ENCODE measurements around the gene SSNA1. TPM values are rescaled to one million over a fixed set of nuclear protein-coding genes. Genes with fewer than 3 reads are reported as not detected.

The SSNA1 gene
- total RNA-seq, 5 donors from 2014 or later (not counting 1 experiment from before 2014, with no cell fraction given) = 37.0 to 71.6 (median 64.0) TPM

DNA sequence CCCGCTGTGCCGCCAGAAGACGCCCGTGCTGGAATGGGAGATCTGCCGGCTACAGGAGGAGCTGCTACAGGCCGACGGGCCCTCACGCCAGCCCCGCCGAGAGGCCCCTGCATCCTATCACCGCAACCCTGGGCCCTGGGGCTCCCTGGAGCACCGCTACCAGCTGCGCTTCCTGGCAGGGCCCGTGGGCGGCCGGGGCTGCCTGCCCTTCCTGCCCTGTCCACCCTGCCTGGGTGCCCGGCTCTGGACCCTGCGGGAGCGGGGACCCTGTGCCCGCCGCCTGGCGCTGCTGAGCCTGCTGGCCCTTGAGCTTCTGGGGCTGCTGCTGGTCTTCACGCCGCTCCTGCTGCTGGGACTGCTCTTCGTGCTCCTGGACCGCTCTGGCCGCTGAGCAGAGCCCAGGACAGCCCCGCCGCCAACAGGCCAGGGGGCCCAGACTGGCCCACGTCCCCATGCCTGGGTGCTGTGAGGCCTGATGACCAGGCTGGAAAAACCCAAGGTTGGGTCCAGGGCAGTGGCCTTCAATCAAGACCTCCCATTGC, 29.8 kb downstream of the SSNA1 start:
- ChIA-PET POLR2A (no interaction called here), CTCF (no interaction called here)
- no peak overlapping the region for H3K27ac ChIP-seq (ENCODE audit: low read length)
- H3K9me3 ChIP-seq = no peaks in the 10 kb centered on the region
- no peaks in the 10 kb centered on the region for H3K9me3 Mint-ChIP-seq
- peaks cover 0 to 2% of the 10 kb centered on the region in 2 donors for H3K36me3 ChIP-seq (ENCODE audit: control insufficient read depth in 2 of 2, extremely low read depth in 1 of 2, insufficient read depth in 1 of 2, low read length in 1 of 2)
- H3K4me1 ChIP-seq (ENCODE audit: control insufficient read depth in 1 of 2, extremely low read depth in 1 of 2, insufficient read depth in 2 of 2, low read length in 2 of 2) = peaks cover 2 to 15% of the 10 kb centered on the region in 2 experiments
- DNase-seq (no peak), ATAC-seq (replicated peaks in 1 of 4) (no peak)
- H3K36me3 Mint-ChIP-seq = no peaks in the 10 kb centered on the region
- peaks cover 0 to 11% of the 10 kb centered on the region in 2 experiments for H3K27me3 ChIP-seq (replicated peaks in 1 of 2; ENCODE audit: control insufficient read depth in 2 of 2, extremely low read depth in 1 of 2, insufficient read depth in 2 of 2, low read length in 1 of 2)
- H3K27ac Mint-ChIP-seq = no peak overlapping the region
- no peak overlapping the region for H3K4me3 Mint-ChIP-seq
- no peak overlapping the region for H3K4me3 ChIP-seq (ENCODE audit: control insufficient read depth in 1 of 2, extremely low read depth in 1 of 2, low read length in 1 of 2)
- 93% methylated on average over 28 of the region's 30 CpGs for WGBS (ENCODE audit: insufficient coverage)
- peaks cover 0 to 3% (median 3%) of the 10 kb centered on the region in 3 donors for H3K4me1 Mint-ChIP-seq
- no peaks in the 10 kb centered on the region for H3K27me3 Mint-ChIP-seq

GRCh38 chr9:137218754-137219271, 30.3 kb downstream of the SSNA1 start:
- CTCF ChIA-PET = interaction anchor here (0.7 kb wide), 2 partner anchors 128 to 353 kb away, joined by 5 to 14 read pairs; partner anchors contain the start of gene EDF1 (in 1 of the 2)

DNA sequence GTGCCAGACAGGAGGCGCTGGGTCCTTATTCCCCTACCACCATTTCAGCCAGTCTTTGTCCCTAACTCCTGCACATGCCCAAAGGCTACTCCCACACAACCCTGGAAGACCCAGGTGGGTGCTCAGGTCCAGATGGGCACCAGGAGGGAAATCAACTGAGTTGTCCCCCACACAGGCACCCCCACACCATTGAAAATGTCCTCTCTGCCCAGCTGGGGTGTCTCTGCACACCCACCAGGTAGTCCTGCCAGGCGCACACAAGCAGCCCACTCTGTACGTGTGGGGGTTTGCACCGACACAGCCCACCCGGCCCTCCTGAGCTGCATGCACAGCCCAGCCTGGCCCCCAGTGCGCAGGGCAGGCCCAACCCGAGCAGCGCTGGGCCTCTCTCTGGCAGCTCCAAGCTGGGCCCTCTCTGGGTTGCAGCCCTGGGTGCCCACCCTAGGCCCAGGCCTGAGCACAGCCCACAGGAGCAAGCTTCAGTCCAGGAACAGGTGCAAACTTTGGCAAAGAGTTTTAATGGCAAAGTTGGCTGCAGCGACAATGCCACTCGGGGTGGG, 31.4 kb downstream of the SSNA1 start:
- peak overlapping the region in 2 of 3 donors; percentile 21 to 55 for H3K4me3 Mint-ChIP-seq
- H3K27ac Mint-ChIP-seq = no peak overlapping the region
- no peaks in the 10 kb centered on the region for H3K36me3 Mint-ChIP-seq
- H3K4me1 Mint-ChIP-seq = peaks cover 0 to 5% (median 4%) of the 10 kb centered on the region in 3 donors
- Histone ChIP-seq H3K4me1 (ENCODE audit: control insufficient read depth in 1 of 2, extremely low read depth in 1 of 2, insufficient read depth in 2 of 2, low read length in 2 of 2) (peaks cover 2 to 28% of the 10 kb centered on the region in 2 experiments), H3K27ac (ENCODE audit: low read length) (no peak overlapping the region), H3K36me3 (ENCODE audit: control insufficient read depth in 2 of 2, extremely low read depth in 1 of 2, insufficient read depth in 1 of 2, low read length in 1 of 2) (peaks cover 0 to 2% of the 10 kb centered on the region in 2 donors), H3K4me3 (ENCODE audit: control insufficient read depth in 1 of 2, extremely low read depth in 1 of 2, low read length in 1 of 2) (no peak overlapping the region), H3K27me3 (replicated peaks in 1 of 2; ENCODE audit: control insufficient read depth in 2 of 2, extremely low read depth in 1 of 2, insufficient read depth in 2 of 2, low read length in 1 of 2) (peaks cover 0 to 11% of the 10 kb centered on the region in 2 experiments), H3K9me3 (no peaks in the 10 kb centered on the region)
- WGBS (ENCODE audit: insufficient coverage) = 91% methylated on average over 10 of the region's 10 CpGs
- no peaks in the 10 kb centered on the region for H3K27me3 Mint-ChIP-seq
- ChIA-PET CTCF (no interaction called here), POLR2A (no interaction called here)
- ATAC-seq (replicated peaks in 1 of 4) = no peak
- H3K9me3 Mint-ChIP-seq = no peaks in the 10 kb centered on the region
- no peak for DNase-seq

More at GRCh38 chr9:137218754-137219271, 30.3 kb downstream of the SSNA1 start:
- H3K4me3 ChIP-seq (ENCODE audit: control insufficient read depth in 1 of 2, extremely low read depth in 1 of 2, low read length in 1 of 2) = no peak overlapping the region
- no peak overlapping the region for H3K27ac ChIP-seq (ENCODE audit: low read length)
- no peaks in the 10 kb centered on the region for H3K9me3 ChIP-seq
- Mint-ChIP-seq H3K4me1 (peaks cover 0 to 3% (median 3%) of the 10 kb centered on the region in 3 donors), H3K27ac (no peak overlapping the region), H3K27me3 (no peaks in the 10 kb centered on the region), H3K4me3 (no peak overlapping the region), H3K36me3 (no peaks in the 10 kb centered on the region), H3K9me3 (no peaks in the 10 kb centered on the region)
- ATAC-seq (replicated peaks in 1 of 4) (no peak), DNase-seq (no peak)
- H3K27me3 ChIP-seq (replicated peaks in 1 of 2; ENCODE audit: control insufficient read depth in 2 of 2, extremely low read depth in 1 of 2, insufficient read depth in 2 of 2, low read length in 1 of 2) = peaks cover 0 to 11% of the 10 kb centered on the region in 2 experiments
- peaks cover 0 to 2% of the 10 kb centered on the region in 2 donors for H3K36me3 ChIP-seq (ENCODE audit: control insufficient read depth in 2 of 2, extremely low read depth in 1 of 2, insufficient read depth in 1 of 2, low read length in 1 of 2)
- peaks cover 2 to 20% of the 10 kb centered on the region in 2 experiments for H3K4me1 ChIP-seq (ENCODE audit: control insufficient read depth in 1 of 2, extremely low read depth in 1 of 2, insufficient read depth in 2 of 2, low read length in 2 of 2)
- POLR2A ChIA-PET = interaction anchor here in 1 of 2 donors (0.6 kb wide), 1 partner anchor 18 kb away, joined by 5 read pairs; the partner anchor contains the start of gene TPRN
- 95% methylated on average over 10 of the region's 12 CpGs for WGBS (ENCODE audit: insufficient coverage)

GRCh38 chr9:137220317-137221094, 32.0 kb downstream of the SSNA1 start:
- H3K27ac ChIP-seq (ENCODE audit: low read length) = no peak overlapping the region
- ChIA-PET POLR2A (no interaction called here), CTCF (no interaction called here)
- WGBS (ENCODE audit: insufficient coverage) = 85% methylated on average over 40 of the region's 52 CpGs
- H3K4me1 Mint-ChIP-seq = peaks cover 0 to 5% (median 4%) of the 10 kb centered on the region in 3 donors
- H3K4me1 ChIP-seq (ENCODE audit: control insufficient read depth in 1 of 2, extremely low read depth in 1 of 2, insufficient read depth in 2 of 2, low read length in 2 of 2) = peaks cover 2 to 29% of the 10 kb centered on the region in 2 experiments
- no peak overlapping the region for H3K27ac Mint-ChIP-seq
- no peaks in the 10 kb centered on the region for H3K36me3 Mint-ChIP-seq
- ATAC-seq (replicated peaks in 1 of 4) (no peak), DNase-seq (no peak)
- H3K9me3 ChIP-seq = no peaks in the 10 kb centered on the region
- H3K27me3 ChIP-seq (replicated peaks in 1 of 2; ENCODE audit: control insufficient read depth in 2 of 2, extremely low read depth in 1 of 2, insufficient read depth in 2 of 2, low read length in 1 of 2) = peaks cover 0 to 11% of the 10 kb centered on the region in 2 experiments
- H3K27me3 Mint-ChIP-seq = no peaks in the 10 kb centered on the region
- H3K9me3 Mint-ChIP-seq = no peaks in the 10 kb centered on the region
- H3K36me3 ChIP-seq (ENCODE audit: control insufficient read depth in 2 of 2, extremely low read depth in 1 of 2, insufficient read depth in 1 of 2, low read length in 1 of 2) = no peaks in the 10 kb centered on the region
- H3K4me3 Mint-ChIP-seq = peak overlapping the region in 2 of 3 donors; percentile 55
- no peak overlapping the region for H3K4me3 ChIP-seq (ENCODE audit: control insufficient read depth in 1 of 2, extremely low read depth in 1 of 2, low read length in 1 of 2)

- ATAC-seq (replicated peaks in 1 of 4) (no peak), DNase-seq (no peak)
- Mint-ChIP-seq H3K27me3 (no peaks in the 10 kb centered on the region), H3K4me3 (peak overlapping the region in 1 of 3 donors; percentile 55), H3K4me1 (peaks cover 0 to 5% (median 4%) of the 10 kb centered on the region in 3 donors), H3K27ac (no peak overlapping the region), H3K9me3 (no peaks in the 10 kb centered on the region), H3K36me3 (no peaks in the 10 kb centered on the region)
- peaks cover 0 to 11% of the 10 kb centered on the region in 2 experiments for H3K27me3 ChIP-seq (replicated peaks in 1 of 2; ENCODE audit: control insufficient read depth in 2 of 2, extremely low read depth in 1 of 2, insufficient read depth in 2 of 2, low read length in 1 of 2)
- POLR2A ChIA-PET = no interaction called here
- H3K36me3 ChIP-seq (ENCODE audit: control insufficient read depth in 2 of 2, extremely low read depth in 1 of 2, insufficient read depth in 1 of 2, low read length in 1 of 2) = no peaks in the 10 kb centered on the region
- 100% methylated on average over 1 of the region's 14 CpGs for WGBS (ENCODE audit: insufficient coverage)
- CTCF ChIA-PET = no interaction called here
- no peak overlapping the region for H3K4me3 ChIP-seq (ENCODE audit: control insufficient read depth in 1 of 2, extremely low read depth in 1 of 2, low read length in 1 of 2)
- no peak overlapping the region for H3K27ac ChIP-seq (ENCODE audit: low read length)
- no peaks in the 10 kb centered on the region for H3K9me3 ChIP-seq
- peaks cover 2 to 30% of the 10 kb centered on the region in 2 experiments for H3K4me1 ChIP-seq (ENCODE audit: control insufficient read depth in 1 of 2, extremely low read depth in 1 of 2, insufficient read depth in 2 of 2, low read length in 2 of 2)
These were observed 32.6 kb downstream of the SSNA1 start for GRCh38 chr9:137221095-137221505.

GRCh38 chr9:137221506-137222111, 33.1 kb downstream of the SSNA1 start:
- 16% methylated on average over 60 of the region's 61 CpGs for whole genome bisulfite sequencing (ENCODE audit: insufficient coverage)
- Histone ChIP-seq H3K27ac (ENCODE audit: low read length) (no peak overlapping the region), H3K36me3 (ENCODE audit: control insufficient read depth in 2 of 2, extremely low read depth in 1 of 2, insufficient read depth in 1 of 2, low read length in 1 of 2) (no peaks in the 10 kb centered on the region), H3K4me1 (ENCODE audit: control insufficient read depth in 1 of 2, extremely low read depth in 1 of 2, insufficient read depth in 2 of 2, low read length in 2 of 2) (peaks cover 2 to 30% of the 10 kb centered on the region in 2 experiments), H3K4me3 (ENCODE audit: control insufficient read depth in 1 of 2, extremely low read depth in 1 of 2, low read length in 1 of 2) (no peak overlapping the region), H3K27me3 (replicated peaks in 1 of 2; ENCODE audit: control insufficient read depth in 2 of 2, extremely low read depth in 1 of 2, insufficient read depth in 2 of 2, low read length in 1 of 2) (peaks cover 0 to 14% of the 10 kb centered on the region in 2 experiments), H3K9me3 (no peaks in the 10 kb centered on the region)
- DNase-seq (peak in 1 of 35 experiments; percentile 36), ATAC-seq (replicated peaks in 1 of 4) (no peak)
- no peaks in the 10 kb centered on the region for H3K27me3 Mint-ChIP-seq
- POLR2A ChIA-PET = interaction anchor here in 1 of 2 donors (1.0 kb wide), 1 partner anchor 15 kb away, joined by 3 read pairs; no protein-coding TSS in a partner anchor
- no peak overlapping the region for H3K27ac Mint-ChIP-seq
- H3K9me3 Mint-ChIP-seq = no peaks in the 10 kb centered on the region
- peaks cover 0 to 5% (median 4%) of the 10 kb centered on the region in 3 donors for H3K4me1 Mint-ChIP-seq
- H3K36me3 Mint-ChIP-seq = no peaks in the 10 kb centered on the region
- H3K4me3 Mint-ChIP-seq = no peak overlapping the region
- CTCF ChIA-PET = interaction anchor here in 1 of 2 donors (1.0 kb wide), 1 partner anchor 193 kb away, joined by 3 read pairs; no protein-coding TSS in a partner anchor
